OCI-LY1 (cell line): Measurements from ENCODE around the gene ZNF263.

Experiments used
- H2AFZ ChIP-seq: fragments of 200-600 bp; sonication (generic), shearing (Covaris generic); 2 replicates; pipeline ENCODE4 v1.6.0; 2014; ENCODE audit warnings: antibody characterized with exemption, mild to moderate bottlenecking, low read length
- H3F3A ChIP-seq: fragments of 200-600 bp; sonication (generic), shearing (Covaris generic); 2 replicates; pipeline ENCODE4 v1.6.0; 2014; ENCODE audit warnings: mild to moderate bottlenecking, antibody characterized with exemption, low read length, moderate library complexity; ENCODE audit not compliant: insufficient read depth
- H3K27ac ChIP-seq: fragments of 200-600 bp; sonication (generic); 2 replicates; pipeline ENCODE4 v1.5.1; 2014; ENCODE audit warnings: low read length, mixed run types, mild to moderate bottlenecking, low read depth; ENCODE audit not compliant: poor library complexity, severe bottlenecking
- H3K27me3 ChIP-seq: fragments of 200-600 bp; sonication (generic); 2 replicates; pipeline ENCODE4 v1.6.0; 2014; ENCODE audit warnings: antibody characterized with exemption, mild to moderate bottlenecking, low read length, moderate library complexity; ENCODE audit not compliant: insufficient read depth
- H3K36me3 ChIP-seq: fragments of 200-600 bp; sonication (generic); 2 replicates; pipeline ENCODE4 v1.6.1; 2014; ENCODE audit warnings: mild to moderate bottlenecking, antibody characterized with exemption, low read length, moderate library complexity, mixed read lengths; ENCODE audit not compliant: insufficient read depth
- H3K4me1 ChIP-seq: fragments of 200-600 bp; sonication (generic); 2 replicates; pipeline ENCODE4 v1.5.1; 2014; ENCODE audit warnings: mild to moderate bottlenecking, low read length, moderate library complexity; ENCODE audit not compliant: insufficient read depth, severe bottlenecking
- H3K4me2 ChIP-seq: fragments of 200-600 bp; sonication (generic), shearing (Covaris generic); 2 replicates; pipeline ENCODE4 v1.6.1; 2014; ENCODE audit warnings: low read length
- H3K4me3 ChIP-seq: fragments of 200-600 bp; sonication (generic); 2 replicates; pipeline ENCODE4 v1.5.1; 2014; ENCODE audit warnings: low read length, low read depth, mild to moderate bottlenecking, mixed read lengths; ENCODE audit not compliant: poor library complexity, severe bottlenecking
- H3K79me2 ChIP-seq: fragments of 200-600 bp; shearing (Covaris generic); 2 replicates; pipeline ENCODE4 v1.6.1; 2016; ENCODE audit warnings: mixed run types, low read length, mixed read lengths; ENCODE audit not compliant: insufficient read depth
- H3K9ac ChIP-seq: fragments of 200-600 bp; sonication (generic), shearing (Covaris generic); 2 replicates; pipeline ENCODE4 v1.6.1; 2014; ENCODE audit warnings: mild to moderate bottlenecking, low read length, mixed read lengths
- H3K9me2 ChIP-seq: fragments of 200-600 bp; sonication (generic), shearing (Covaris generic); 2 replicates; pipeline ENCODE4 v1.6.1; 2014; ENCODE audit warnings: low read depth, mild to moderate bottlenecking, low read length, mixed read lengths
- H3K9me3 ChIP-seq: fragments of 200-600 bp; shearing (Covaris generic); 2 replicates; pipeline ENCODE4 v1.6.1; 2014; ENCODE audit warnings: low read length, mixed read lengths
- H4K20me1 ChIP-seq: fragments of 200-600 bp; sonication (generic), shearing (Covaris generic); 2 replicates; pipeline ENCODE4 v1.6.0; 2016; ENCODE audit warnings: mild to moderate bottlenecking, low read length; ENCODE audit not compliant: insufficient read depth
- CTCF ChIP-seq: fragments of 200-600 bp; sonication (generic), shearing (Covaris generic); IDR thresholded peaks from 2 replicates; pipeline ENCODE4 v1.5.1; 2017; ENCODE audit warnings: mild to moderate bottlenecking, antibody characterized with exemption, low read length, moderate library complexity, mixed read lengths
- EZH2 ChIP-seq: fragments of 200-600 bp; sonication (generic), shearing (Covaris generic); IDR thresholded peaks from 2 replicates; pipeline ENCODE4 v1.8.0; 2017; ENCODE audit warnings: borderline replicate concordance, mixed run types, mild to moderate bottlenecking, antibody characterized with exemption, low read length, moderate library complexity, mixed read lengths

ZNF263 gene

GRCh38 chr16:3328104-3328503 is 44.8 kb downstream of the ZNF263 start:
- no peak overlapping the region for H3K9ac ChIP-seq
- H4K20me1 ChIP-seq = no peaks in the 10 kb centered on the region
- no peaks in the 10 kb centered on the region for H3K36me3 ChIP-seq
- no peaks in the 10 kb centered on the region for H3K27me3 ChIP-seq
- TF ChIP-seq EZH2 = no peak
- no peak overlapping the region for H3K4me2 ChIP-seq
- no peak overlapping the region for H3K27ac ChIP-seq
- no peaks in the 10 kb centered on the region for H3F3A ChIP-seq
- H3K4me3 ChIP-seq = no peak overlapping the region
- H3K9me2 ChIP-seq = no peaks in the 10 kb centered on the region
- no peaks in the 10 kb centered on the region for H3K4me1 ChIP-seq
- no peaks in the 10 kb centered on the region for H3K79me2 ChIP-seq
- H2AFZ ChIP-seq = no peak overlapping the region
- H3K9me3 ChIP-seq = no peaks in the 10 kb centered on the region

GRCh38 chr16:3328643-3329042 is 45.4 kb downstream of the ZNF263 start:
- Histone ChIP-seq H3K36me3 (no peaks in the 10 kb centered on the region), H3K9me3 (no peaks in the 10 kb centered on the region), H3K4me2 (no peak overlapping the region), H4K20me1 (no peaks in the 10 kb centered on the region), H2AFZ (no peak overlapping the region), H3K9ac (no peak overlapping the region), H3K9me2 (no peaks in the 10 kb centered on the region), H3K27ac (no peak overlapping the region), H3F3A (no peaks in the 10 kb centered on the region), H3K27me3 (no peaks in the 10 kb centered on the region), H3K79me2 (no peaks in the 10 kb centered on the region), H3K4me3 (no peak overlapping the region), H3K4me1 (no peaks in the 10 kb centered on the region)
- TF ChIP-seq CTCF (no peak), EZH2 (no peak)
